Endothelial cell (in vitro differentiated cells): ENCODE data around the gene UBP1. TPM values are rescaled to one million over a fixed set of nuclear protein-coding genes. Genes with fewer than 3 reads are reported as not detected.
"Not testable (repeated sequence)": the region's sequence is repeated elsewhere in the genome, so short reads cannot be mapped to it uniquely, and the experiment has no call there.

Experiments used
- DNase-seq: peaks from one replicate; pipeline ENCODE4 v3.0.0; 2021; ENCODE audit warnings: low spot score
- H3K27ac Mint-ChIP-seq: one replicate; pipeline ENCODE4 v1.8.0; 2021; ENCODE audit warnings: mixed read lengths, inconsistent platforms; ENCODE audit not compliant: unreplicated experiment
- H3K27me3 Mint-ChIP-seq: one replicate; pipeline ENCODE4 v1.8.0; 2021; ENCODE audit warnings: mild to moderate bottlenecking, moderate library complexity, mixed read lengths, inconsistent platforms; ENCODE audit not compliant: unreplicated experiment
- H3K36me3 Mint-ChIP-seq: one replicate; pipeline ENCODE4 v1.8.0; 2021; ENCODE audit warnings: mild to moderate bottlenecking, low read depth, mixed read lengths, inconsistent platforms; ENCODE audit not compliant: unreplicated experiment
- H3K4me1 Mint-ChIP-seq: one replicate; pipeline ENCODE4 v1.8.0; 2021; ENCODE audit warnings: mild to moderate bottlenecking, mixed read lengths, inconsistent platforms; ENCODE audit not compliant: unreplicated experiment
- H3K4me3 Mint-ChIP-seq: one replicate; pipeline ENCODE4 v1.8.0; 2021; ENCODE audit warnings: mild to moderate bottlenecking, mixed read lengths, inconsistent platforms; ENCODE audit not compliant: unreplicated experiment
- H3K9me3 Mint-ChIP-seq: one replicate; pipeline ENCODE4 v1.8.0; 2021; ENCODE audit warnings: mixed read lengths, inconsistent platforms; ENCODE audit not compliant: unreplicated experiment
- CTCF ChIP-seq: fragments of 200-600 bp; sonication (generic); IDR thresholded peaks from one replicate; pipeline ENCODE4 v1.5.0; 2021; ENCODE audit warnings: antibody characterized with exemption; ENCODE audit not compliant: unreplicated experiment
- total RNA-seq: library from RNA; stranded (reverse); fragmentation: NEBNext Ultra II Directional; extraction: Animal tissue kit (Norgen Biotek cat#: 25700); gene quantifications from one replicate; pipeline ENCODE4 v1.2.1, GENCODE V29; 2021; ENCODE audit not compliant: unreplicated experiment

UBP1 gene
- total RNA-seq, 1 donor from 2014 or later = 83.3 TPM

DNA sequence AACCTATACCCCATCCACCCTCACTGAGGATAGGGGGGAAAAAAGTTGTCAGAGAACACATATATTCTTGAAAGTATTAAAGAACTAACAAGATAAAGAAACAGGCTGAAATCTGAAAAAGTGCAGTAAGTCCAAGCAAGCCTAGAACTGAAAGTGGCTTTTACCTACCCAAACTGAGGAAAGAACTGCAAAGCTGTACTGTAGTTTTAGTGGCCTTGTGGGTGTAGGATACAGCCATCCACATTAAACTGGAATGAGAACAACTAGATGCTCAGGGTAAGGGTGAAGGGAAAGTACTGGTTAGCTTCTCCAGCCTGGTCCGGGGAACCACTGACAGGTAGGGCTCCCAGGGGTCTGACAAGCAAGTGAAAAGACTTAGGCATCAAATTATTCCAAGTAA lies 10.1 kb downstream of the UBP1 start:
- no peak overlapping the region for H3K27ac Mint-ChIP-seq
- TF ChIP-seq CTCF = no peak
- no peaks in the 10 kb centered on the region for H3K9me3 Mint-ChIP-seq
- peaks cover 18% of the 10 kb centered on the region for H3K4me1 Mint-ChIP-seq
- H3K4me3 Mint-ChIP-seq = no peak overlapping the region
- H3K36me3 Mint-ChIP-seq = no peaks in the 10 kb centered on the region
- DNase-seq = no peak
- H3K27me3 Mint-ChIP-seq = no peaks in the 10 kb centered on the region

DNA sequence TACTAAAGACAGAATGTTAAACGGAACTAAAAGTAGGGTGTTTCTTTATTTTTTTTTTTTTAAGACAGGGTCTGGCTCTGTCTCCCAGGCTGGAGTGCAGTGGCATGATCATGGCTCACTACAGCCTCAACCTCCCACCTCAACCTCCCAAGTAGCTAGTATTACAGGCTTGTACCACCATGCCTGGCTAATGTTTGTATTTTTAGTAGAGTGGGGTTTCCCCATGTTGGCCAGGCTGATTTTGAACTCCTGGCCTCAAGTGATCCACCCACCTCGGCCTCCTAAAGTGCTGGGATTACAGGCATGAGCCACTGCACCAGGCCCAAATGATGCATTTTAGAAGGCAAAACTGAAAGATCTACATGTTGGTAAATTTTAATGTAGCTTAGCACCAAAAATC lies 10.9 kb downstream of the UBP1 start:
- H3K4me1 Mint-ChIP-seq = peaks cover 18% of the 10 kb centered on the region
- not testable (repeated sequence) for H3K27me3 Mint-ChIP-seq, DNase-seq, H3K4me3 Mint-ChIP-seq, H3K27ac Mint-ChIP-seq, H3K36me3 Mint-ChIP-seq, H3K9me3 Mint-ChIP-seq

GRCh38 chr3:33428734-33429133 lies 11.5 kb downstream of the UBP1 start:
- H3K9me3 Mint-ChIP-seq = no peaks in the 10 kb centered on the region
- no peak overlapping the region for H3K4me3 Mint-ChIP-seq
- H3K36me3 Mint-ChIP-seq = no peaks in the 10 kb centered on the region
- no peaks in the 10 kb centered on the region for H3K27me3 Mint-ChIP-seq
- DNase-seq = no peak
- peaks cover 18% of the 10 kb centered on the region for H3K4me1 Mint-ChIP-seq
- no peak overlapping the region for H3K27ac Mint-ChIP-seq
- TF ChIP-seq CTCF = no peak

- H3K4me1 Mint-ChIP-seq = peaks cover 18% of the 10 kb centered on the region
- H3K4me3 Mint-ChIP-seq = no peak overlapping the region
Observed at GRCh38 chr3:33426630-33427317, 13.4 kb downstream of the UBP1 start.

DNA sequence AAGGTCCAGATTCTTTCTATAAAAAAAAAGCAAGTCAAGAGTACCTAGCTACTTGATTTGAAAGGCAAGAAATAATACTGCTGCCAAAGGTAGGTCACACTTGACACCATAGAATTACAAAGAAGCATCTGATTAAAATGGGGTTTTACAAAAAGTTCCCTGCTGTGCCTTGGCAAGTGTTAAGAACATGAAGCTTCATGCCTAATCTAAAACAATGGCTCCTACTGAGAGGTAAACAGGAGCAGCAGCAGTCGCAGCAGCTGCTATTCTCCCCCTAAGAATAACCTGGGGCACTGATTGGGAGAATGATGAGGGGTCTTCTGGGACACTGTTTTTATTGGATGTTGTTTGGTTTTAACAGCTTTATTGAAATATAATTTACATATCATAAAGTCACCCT lies 14.1 kb downstream of the UBP1 start:
- Mint-ChIP-seq H3K36me3 (peaks cover 8% of the 10 kb centered on the region), H3K9me3 (no peaks in the 10 kb centered on the region), H3K27ac (no peak overlapping the region), H3K4me3 (no peak overlapping the region), H3K27me3 (peaks cover 2% of the 10 kb centered on the region), H3K4me1 (peaks cover 17% of the 10 kb centered on the region)
- DNase-seq = no peak
- TF ChIP-seq CTCF = no peak

More at GRCh38 chr3:33426630-33427317, 13.4 kb downstream of the UBP1 start:
- Mint-ChIP-seq H3K9me3 (no peaks in the 10 kb centered on the region), H3K27ac (no peak overlapping the region), H3K36me3 (peaks cover 3% of the 10 kb centered on the region), H3K27me3 (no peaks in the 10 kb centered on the region)
- no peak for TF ChIP-seq CTCF
- no peak for DNase-seq
